H1 (cell line): ENCODE results near the gene KRT4. TPM values are rescaled to one million over a fixed set of nuclear protein-coding genes. Genes with fewer than 3 reads are reported as not detected.

Experiments
- CTCF ChIA-PET: fragments of 300-600 bp; sonication (Branson Sonifier 250); formaldehyde crosslinking; loops from one replicate; lab custom pipeline; 2021; ENCODE audit not compliant: partially characterized antibody; lab: Charles Lee
- POLR2A ChIA-PET: fragments of 300-600 bp; sonication (Branson Sonifier 250); formaldehyde crosslinking; loops from one replicate; lab custom pipeline; 2021; ENCODE audit warnings: inconsistent platforms; ENCODE audit not compliant: partially characterized antibody; lab: Charles Lee
- DNase-seq, 2 experiments: peaks; one replicate each; pipeline versions ENCODE4 v3.0.0 to v3.0.0-alpha.2; 2010 to 2022; ENCODE audit warnings: low spot score in 2 of 2, low read depth in 1 of 2, mixed read lengths in 1 of 2
- FAIRE-seq: peaks from 2 replicates; lab custom pipeline; 2011; peaks lifted over from hg19 to GRCh38; lab: Jason Lieb, UNC
- H2AFZ ChIP-seq: 2 replicates; pipeline ENCODE4 v1.8.1; 2012; ENCODE audit warnings: low read length, inconsistent platforms
- H2AK5ac ChIP-seq: 2 replicates; pipeline ENCODE4 v1.6.1; 2013; ENCODE audit warnings: low read depth, low read length
- H2BK120ac ChIP-seq: replicated peaks from 2 replicates; pipeline ENCODE3; 2013; ENCODE audit warnings: low read depth, low read length, inconsistent platforms
- H2BK12ac ChIP-seq: 2 replicates; pipeline ENCODE4 v1.6.1; 2013; ENCODE audit warnings: low read depth, low read length
- H2BK15ac ChIP-seq: 2 replicates; pipeline ENCODE4 v1.6.1; 2013; ENCODE audit warnings: low read length
- H2BK20ac ChIP-seq: 2 replicates; pipeline ENCODE4 v1.6.1; 2013; ENCODE audit warnings: low read length
- H2BK5ac ChIP-seq: 2 replicates; pipeline ENCODE4 v1.6.1; 2013; ENCODE audit warnings: low read depth, low read length
- H3K14ac ChIP-seq: 2 replicates; pipeline ENCODE4 v1.6.1; 2013; ENCODE audit warnings: inconsistent platforms; ENCODE audit not compliant: insufficient read length
- H3K18ac ChIP-seq: 2 replicates; pipeline ENCODE4 v1.6.1; 2013; ENCODE audit warnings: low read length; ENCODE audit errors: extremely low read depth
- H3K23ac ChIP-seq: 2 replicates; pipeline ENCODE4 v1.6.1; 2013; ENCODE audit warnings: inconsistent platforms; ENCODE audit not compliant: insufficient read length
- H3K23me2 ChIP-seq: 2 replicates; pipeline ENCODE4 v1.6.1; 2013; ENCODE audit warnings: low read depth, low read length
- H3K27ac ChIP-seq: 2 replicates; pipeline ENCODE4 v1.6.1; 2011; ENCODE audit warnings: low read depth, low read length, inconsistent platforms
- H3K27me3 ChIP-seq, 4 experiments: replicated peaks in 1 of 4; 1 replicate in 1 of 4; 2 replicates in 3 of 4; pipeline versions ENCODE4 v1.6.1 to v1.8.1; 2011 to 2013; ENCODE audit warnings: low read length in 3 of 4, mild to moderate bottlenecking in 3 of 4, inconsistent platforms in 2 of 4, mixed read lengths in 2 of 4, moderate library complexity in 1 of 4; ENCODE audit not compliant: control insufficient read depth in 3 of 4, insufficient read depth in 3 of 4; ENCODE audit errors: extremely low read depth in 1 of 4
- H3K36me3 ChIP-seq, 4 experiments: 2 replicates each; pipeline versions ENCODE4 v1.6.1 to v1.8.1; 2011 to 2013; ENCODE audit warnings: mild to moderate bottlenecking in 4 of 4, low read length in 3 of 4, moderate library complexity in 2 of 4, control low read depth in 1 of 4, inconsistent platforms in 1 of 4; ENCODE audit not compliant: insufficient read depth in 4 of 4, control insufficient read depth in 2 of 4
- H3K4ac ChIP-seq: replicated peaks from 2 replicates; pipeline ENCODE3; 2013; ENCODE audit warnings: low read length, low read depth, mixed read lengths, inconsistent platforms; ENCODE audit not compliant: insufficient read length
- H3K4me1 ChIP-seq, 4 experiments: replicated peaks in 1 of 4; 1 replicate in 1 of 4; 2 replicates in 3 of 4; pipeline versions ENCODE4 v1.6.1 to v1.8.1; 2011 to 2013; ENCODE audit warnings: low read length in 3 of 4, inconsistent platforms in 2 of 4, mixed read lengths in 1 of 4; ENCODE audit not compliant: insufficient read depth in 4 of 4, control insufficient read depth in 3 of 4
- H3K4me2 ChIP-seq, 2 experiments: 2 replicates each; pipeline versions ENCODE4 v1.6.1 to v1.8.1; 2011 to 2013; ENCODE audit warnings: low read depth in 2 of 2, low read length in 2 of 2, control low read depth in 1 of 2, inconsistent platforms in 1 of 2, mild to moderate bottlenecking in 1 of 2; ENCODE audit not compliant: insufficient read depth in 1 of 2
- H3K4me3 ChIP-seq, 4 experiments: fragments of 200-600, 300-600 bp in 1 of 4; sonication (generic), shearing (Covaris generic), sonication (Bioruptor Twin) in 1 of 4; 2 replicates each; pipeline versions ENCODE4 v1.5.1 to v1.8.1; 2011 to 2016; ENCODE audit warnings: low read length in 4 of 4, low read depth in 3 of 4, control low read depth in 2 of 4, inconsistent platforms in 2 of 4, mild to moderate bottlenecking in 2 of 4, mixed read lengths in 1 of 4, moderate library complexity in 1 of 4; ENCODE audit not compliant: insufficient read depth in 2 of 4; ENCODE audit errors: extremely low read depth in 1 of 4
- H3K56ac ChIP-seq: replicated peaks from 2 replicates; pipeline ENCODE3; 2013; ENCODE audit warnings: low read depth, mild to moderate bottlenecking, mixed read lengths, low read length, inconsistent platforms; ENCODE audit not compliant: insufficient read length
- H3K79me1 ChIP-seq: 2 replicates; pipeline ENCODE4 v1.6.1; 2013; ENCODE audit warnings: low read depth, low read length, control low read depth
- H3K79me2 ChIP-seq, 2 experiments: 2 replicates each; pipeline versions ENCODE4 v1.6.1 to v1.8.1; 2012 to 2013; ENCODE audit warnings: low read length in 2 of 2, mild to moderate bottlenecking in 2 of 2, inconsistent platforms in 1 of 2; ENCODE audit not compliant: insufficient read depth in 2 of 2, control insufficient read depth in 1 of 2
- H3K9ac ChIP-seq, 4 experiments: replicated peaks in 1 of 4; 1 replicate in 1 of 4; 2 replicates in 3 of 4; pipeline versions ENCODE4 v1.6.1 to v1.8.1; 2011 to 2013; ENCODE audit warnings: low read depth in 3 of 4, low read length in 3 of 4, control low read depth in 2 of 4, mild to moderate bottlenecking in 2 of 4, moderate library complexity in 2 of 4, inconsistent platforms in 1 of 4; ENCODE audit errors: extremely low read depth in 1 of 4
- H3K9me3 ChIP-seq, 2 experiments: 2 replicates each; pipeline versions ENCODE4 v1.6.1 to v1.8.1; 2012 to 2013; ENCODE audit warnings: mild to moderate bottlenecking in 2 of 2, moderate library complexity in 2 of 2, control low read depth in 1 of 2, inconsistent platforms in 1 of 2, low read depth in 1 of 2, low read length in 1 of 2, mixed read lengths in 1 of 2; ENCODE audit not compliant: insufficient read depth in 2 of 2
- H4K20me1 ChIP-seq, 2 experiments: replicated peaks in 1 of 2; 2 replicates each; pipeline versions ENCODE3 to v1.8.1; 2011 to 2013; ENCODE audit warnings: inconsistent platforms in 2 of 2, low read length in 2 of 2, mild to moderate bottlenecking in 1 of 2; ENCODE audit not compliant: insufficient read depth in 2 of 2, control insufficient read depth in 1 of 2
- H4K5ac ChIP-seq: 2 replicates; pipeline ENCODE4 v1.6.1; 2013; ENCODE audit warnings: low read length, low read depth, mixed read lengths, inconsistent platforms; ENCODE audit not compliant: insufficient read length
- H4K8ac ChIP-seq: 2 replicates; pipeline ENCODE4 v1.8.0; 2013; ENCODE audit warnings: mild to moderate bottlenecking, moderate library complexity, low read length, inconsistent platforms; ENCODE audit not compliant: insufficient read depth; ENCODE audit errors: extremely low read depth
- H4K91ac ChIP-seq: replicated peaks from 2 replicates; pipeline ENCODE3; 2013; ENCODE audit warnings: low read length, mixed read lengths, inconsistent platforms; ENCODE audit not compliant: insufficient read length
- EZH2 ChIP-seq: fragments of 200-600 bp; sonication (generic); IDR thresholded peaks from 2 replicates; pipeline ENCODE4 v1.7.1; 2012; ENCODE audit warnings: low read depth, mild to moderate bottlenecking, moderate library complexity, low read length, inconsistent platforms; ENCODE audit not compliant: severe bottlenecking
- HDAC2 ChIP-seq, 2 experiments: fragments of 300-600 bp in 1 of 2; sonication (generic) in 1 of 2; IDR thresholded peaks; 2 replicates each; pipeline ENCODE4 v1.6.1; 2011 to 2012; ENCODE audit warnings: low read depth in 2 of 2, low read length in 2 of 2, mild to moderate bottlenecking in 2 of 2, moderate library complexity in 2 of 2, borderline replicate concordance in 1 of 2, inconsistent platforms in 1 of 2
- NRF1 ChIP-seq: IDR thresholded peaks from 2 replicates; pipeline ENCODE4 v1.6.1; 2011; ENCODE audit warnings: mild to moderate bottlenecking, low read depth, low read length, improper control_type of control experiment
- POLR2A ChIP-seq, 2 experiments: IDR thresholded peaks; 1 replicate in 1 of 2; 2 replicates in 1 of 2; pipeline ENCODE4 v1.6.1; 2011; ENCODE audit warnings: low read depth in 2 of 2, low read length in 2 of 2, mild to moderate bottlenecking in 2 of 2; ENCODE audit errors: control extremely low read depth in 1 of 2
- SP1 ChIP-seq: IDR thresholded peaks from 2 replicates; pipeline ENCODE4 v1.6.1; 2011; ENCODE audit warnings: low read depth, low read length
- WGBS, 2 experiments: shearing (Covaris generic) in 1 of 2; methylation state at CpG; one replicate each; pipeline versions ENCODE4 v1.1.6 to v1.1.7; 2013 to 2015; ENCODE audit warnings: low lambda C conversion rate in 2 of 2, mixed read lengths in 2 of 2, inconsistent platforms in 1 of 2, low coverage in 1 of 2, missing lambda C conversion rate in 1 of 2; ENCODE audit not compliant: insufficient replicate concordance in 2 of 2, insufficient coverage in 1 of 2, insufficient read length in 1 of 2; ENCODE audit errors: extremely low coverage in 1 of 2, missing lambda C conversion rate in 1 of 2; 5-methylcytosine and 5-hydroxymethylcytosine counted together
- polyA plus RNA-seq, 7 experiments: library from polyadenylated mRNA; depleted of rRNA in 3 of 7; stranded (reverse) in 5 of 7; unstranded in 2 of 7; fragments of >200 nt in 5 of 7; fragments of 200-250 nt in 2 of 7; gene quantifications; 1 replicate in 5 of 7; 2 replicates in 1 of 7; 4 replicates in 1 of 7; pipeline versions ENCODE4 v1.2.1 to v1.2.3, GENCODE V29; 2011 to 2013; ENCODE audit warnings: missing spikeins in 2 of 7, mixed read lengths in 2 of 7
- total RNA-seq: library from RNA; stranded (reverse); fragmentation: NEBNext Ultra II Directional; extraction: Animal tissue kit (Norgen Biotek cat#: 25700); gene quantifications from 2 replicates; pipeline ENCODE4 v1.2.1, GENCODE V29; 2021
- TF ChIP-seq, protein P1 (sequence below), 3 experiments: IDR thresholded peaks; 1 replicate in 2 of 3; 2 replicates in 1 of 3; pipeline versions ENCODE4 v1.5.1 to v1.6.1; 2011; ENCODE audit warnings: low read length in 3 of 3, mild to moderate bottlenecking in 3 of 3, inconsistent platforms in 2 of 3, low read depth in 1 of 3, moderate library complexity in 1 of 3; ENCODE audit not compliant: insufficient read depth in 1 of 3; ENCODE audit errors: control extremely low read depth in 1 of 3

KRT4 gene
- total and polyA plus RNA-seq, 2 of the 8 experiments (the other 6 are each of a cell fraction or from before 2014, with no cell fraction given), result not detected

DNA sequence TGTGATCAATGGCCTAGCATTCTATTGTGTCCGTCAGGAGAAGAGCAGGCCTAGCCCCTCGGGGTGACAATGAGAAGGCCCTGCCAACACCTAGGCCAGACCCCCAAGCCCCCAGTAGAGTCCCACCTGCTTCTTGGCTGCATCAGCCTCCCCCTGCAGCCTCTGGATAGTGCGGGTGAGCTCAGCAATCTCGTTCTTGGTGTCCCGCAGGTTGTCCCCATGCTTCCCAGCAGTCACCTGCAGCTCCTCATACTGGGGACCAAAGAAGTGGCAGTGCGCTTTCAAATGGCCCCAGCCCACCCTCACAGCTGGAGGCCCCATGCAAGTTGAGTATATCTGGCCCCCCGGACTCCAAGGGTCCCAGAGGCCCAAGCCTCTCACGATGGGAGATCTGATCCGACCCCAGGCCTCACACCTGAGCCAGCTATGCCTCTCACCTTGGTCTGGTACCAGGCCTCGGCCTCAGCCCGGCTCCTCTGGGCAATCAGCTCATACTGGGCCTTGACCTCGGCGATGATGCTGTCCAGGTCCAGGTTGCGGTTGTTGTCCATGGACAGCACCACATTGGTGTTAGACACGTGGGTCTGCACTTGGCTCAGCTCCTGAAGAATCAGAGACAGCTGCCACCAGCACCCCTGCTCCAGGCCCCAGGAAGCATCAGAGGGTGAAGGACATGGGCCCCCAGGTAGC is 10.0 kb upstream of the KRT4 start:
- no peak overlapping the region for H3K56ac ChIP-seq
- H3K4me1 ChIP-seq, result no peaks in the 10 kb centered on the region; a peak in 2 of 7 replicates
- H4K20me1 ChIP-seq, result no peaks in the 10 kb centered on the region
- no peaks in the 10 kb centered on the region for H3K79me2 ChIP-seq
- H3K23me2 ChIP-seq, result no peaks in the 10 kb centered on the region
- no peak overlapping the region for H2AK5ac ChIP-seq
- H3K4me3 ChIP-seq, result no peak overlapping the region
- no peak overlapping the region for H3K9ac ChIP-seq
- no peak for FAIRE-seq
- ChIA-PET POLR2A (interaction anchor here (0.6 kb wide), 1 partner anchor 143 kb away, joined by 5 read pairs; no protein-coding TSS in a partner anchor), CTCF (interaction anchor here (0.9 to 1.8 kb wide), 7 partner anchors 8 to 55 kb away, joined by 3 to 8 read pairs (median 4); no protein-coding TSS in a partner anchor)
- H2BK12ac ChIP-seq, result 0 out of 2 replicates have a peak overlapping the region, but pooled peaks have one; percentile 39
- H4K91ac ChIP-seq, result no peak overlapping the region
- H3K14ac ChIP-seq, result no peak overlapping the region
- TF ChIP-seq HDAC2 (IDR thresholded peaks at IDR 0.05; ENCODE audit: borderline replicate concordance in 1 of 2, low read depth in 2 of 2, low read length in 2 of 2), result no peak
- TF ChIP-seq, protein P1, sequence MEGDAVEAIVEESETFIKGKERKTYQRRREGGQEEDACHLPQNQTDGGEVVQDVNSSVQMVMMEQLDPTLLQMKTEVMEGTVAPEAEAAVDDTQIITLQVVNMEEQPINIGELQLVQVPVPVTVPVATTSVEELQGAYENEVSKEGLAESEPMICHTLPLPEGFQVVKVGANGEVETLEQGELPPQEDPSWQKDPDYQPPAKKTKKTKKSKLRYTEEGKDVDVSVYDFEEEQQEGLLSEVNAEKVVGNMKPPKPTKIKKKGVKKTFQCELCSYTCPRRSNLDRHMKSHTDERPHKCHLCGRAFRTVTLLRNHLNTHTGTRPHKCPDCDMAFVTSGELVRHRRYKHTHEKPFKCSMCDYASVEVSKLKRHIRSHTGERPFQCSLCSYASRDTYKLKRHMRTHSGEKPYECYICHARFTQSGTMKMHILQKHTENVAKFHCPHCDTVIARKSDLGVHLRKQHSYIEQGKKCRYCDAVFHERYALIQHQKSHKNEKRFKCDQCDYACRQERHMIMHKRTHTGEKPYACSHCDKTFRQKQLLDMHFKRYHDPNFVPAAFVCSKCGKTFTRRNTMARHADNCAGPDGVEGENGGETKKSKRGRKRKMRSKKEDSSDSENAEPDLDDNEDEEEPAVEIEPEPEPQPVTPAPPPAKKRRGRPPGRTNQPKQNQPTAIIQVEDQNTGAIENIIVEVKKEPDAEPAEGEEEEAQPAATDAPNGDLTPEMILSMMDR (IDR thresholded peaks at IDR 0.05; ENCODE audit: control extremely low read depth in 1 of 3, insufficient read depth in 1 of 3, low read depth in 1 of 3, low read length in 3 of 3), result no peak
- no peak for TF ChIP-seq EZH2
- TF ChIP-seq POLR2A (IDR thresholded peaks at IDR 0.05; ENCODE audit: control extremely low read depth in 1 of 2, low read depth in 2 of 2, low read length in 2 of 2), result no peak
- no peak for TF ChIP-seq NRF1
- TF ChIP-seq SP1, result no peak
- H2BK120ac ChIP-seq, result no peak overlapping the region
- no peak for DNase-seq
- H3K4ac ChIP-seq, result no peak overlapping the region
- no peak overlapping the region for H4K5ac ChIP-seq
- 0 out of 7 replicates have a peak, but pooled peaks cover 0 to 2% (median 0%) of the 10 kb centered on the region in 4 experiments for H3K27me3 ChIP-seq
- no peak overlapping the region for H2BK15ac ChIP-seq
- no peak overlapping the region for H2BK20ac ChIP-seq
- no peak overlapping the region for H3K23ac ChIP-seq
- H3K4me2 ChIP-seq, result no peak overlapping the region
- no peak overlapping the region for H3K18ac ChIP-seq
- no peak overlapping the region; the same call in 1 of the 2 replicates for H4K8ac ChIP-seq
- no peak overlapping the region for H3K27ac ChIP-seq
- H2BK5ac ChIP-seq, result no peak overlapping the region
- no peaks in the 10 kb centered on the region for H3K9me3 ChIP-seq
- no peaks in the 10 kb centered on the region for H3K36me3 ChIP-seq
- WGBS, 2 experiments, result 84% methylated on average over 14 of the region's 15 CpGs; no CpG with 5 or more reads in 1 of the 2 experiments
- no peak overlapping the region for H2AFZ ChIP-seq
- no peaks in the 10 kb centered on the region for H3K79me1 ChIP-seq
